ENCODE data around the gene COL4A1.

COL4A1 gene

DNA sequence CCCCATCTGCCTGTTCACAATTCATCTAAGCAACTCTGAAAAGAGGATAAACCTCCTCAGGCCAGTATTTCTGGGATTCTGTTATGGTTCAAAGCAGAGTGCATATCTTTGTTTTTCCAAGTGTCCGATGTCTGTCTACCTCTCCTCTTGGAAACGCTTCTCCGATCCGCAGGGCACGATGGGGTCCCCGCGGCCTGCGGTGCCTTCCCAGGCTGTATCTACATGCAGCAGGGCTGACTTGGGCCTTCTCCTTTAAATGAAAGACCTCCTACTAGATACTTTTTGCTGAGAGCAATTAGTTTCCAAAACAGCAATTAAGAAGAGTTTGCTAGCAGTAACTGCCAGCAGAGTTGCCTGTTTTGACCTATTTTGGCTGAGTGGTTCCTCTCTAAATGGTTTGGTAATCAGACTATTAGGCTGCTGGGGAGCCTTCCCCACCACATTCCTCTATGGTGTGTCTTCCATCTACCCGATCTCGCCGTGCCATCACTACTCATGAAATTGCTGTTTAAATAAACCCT is 23.6 kb upstream of the COL4A1 start:
- no peak for DNase-seq (ENCODE audit: low read depth)
- no peak for TF ChIP-seq CTCF (IDR thresholded peaks at IDR 0.05; ENCODE audit: insufficient read depth, low read depth, low read length, missing control alignments)
- H3K4me3 ChIP-seq (ENCODE audit: low read depth, low read length), result no peak overlapping the region

DNA sequence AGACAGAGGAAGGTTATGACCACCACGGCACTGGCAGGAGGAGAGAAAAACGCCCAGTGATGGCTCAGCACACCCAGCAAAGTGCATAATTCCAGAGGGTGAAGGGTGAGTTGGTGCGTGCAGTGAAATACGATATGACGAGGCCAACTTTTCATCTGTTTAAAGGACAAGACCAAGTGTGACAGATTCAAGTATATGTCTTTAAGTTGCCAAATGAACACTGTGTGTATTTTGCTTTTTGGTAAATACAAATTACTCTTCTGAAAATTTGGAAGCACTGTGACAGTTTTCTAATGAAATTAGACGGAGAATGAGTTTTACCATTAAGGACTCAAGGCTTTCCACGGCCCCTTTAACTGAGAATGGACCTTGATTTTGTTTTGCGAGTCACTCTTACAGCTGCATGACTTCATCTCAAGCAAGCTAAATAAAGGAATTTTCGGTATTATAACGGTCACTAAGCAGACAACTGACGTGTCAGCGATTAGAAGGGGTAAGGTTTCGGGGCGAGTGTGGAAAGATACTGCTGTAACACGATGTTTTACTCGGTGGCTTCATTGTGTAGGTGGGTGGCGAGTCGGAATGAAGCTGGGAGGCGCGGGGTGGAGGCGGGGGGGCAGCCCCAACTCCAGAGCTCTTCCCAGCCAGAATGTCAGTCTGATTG is 23.0 kb upstream of the COL4A1 start:
- no peak for DNase-seq (ENCODE audit: low read depth)
- TF ChIP-seq CTCF (IDR thresholded peaks at IDR 0.05; ENCODE audit: insufficient read depth, low read depth, low read length, missing control alignments), result no peak
- no peak overlapping the region for H3K4me3 ChIP-seq (ENCODE audit: low read depth, low read length)

DNA sequence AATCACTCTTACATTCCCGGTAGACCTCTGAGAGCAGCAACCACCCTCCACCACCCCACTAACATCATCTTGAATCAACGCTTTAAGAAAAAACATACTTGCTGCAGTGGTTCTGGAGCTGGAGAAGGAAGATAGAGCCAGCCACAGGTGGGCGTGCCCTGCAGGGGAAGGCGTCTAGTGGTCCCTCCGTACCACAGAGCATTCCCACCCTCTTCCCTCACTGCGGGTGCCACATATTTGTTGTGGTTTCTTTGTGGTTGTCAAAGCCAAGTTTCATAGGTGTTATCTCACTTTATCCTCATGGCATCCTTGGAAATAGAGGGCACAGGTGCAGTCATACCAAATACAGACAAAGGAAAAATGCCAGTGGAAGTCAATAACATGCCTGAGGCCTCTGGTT is 22.3 kb upstream of the COL4A1 start:
- no peak for DNase-seq (ENCODE audit: low read depth)
- H3K4me3 ChIP-seq (ENCODE audit: low read depth, low read length), result no peak overlapping the region
- no peak for TF ChIP-seq CTCF (IDR thresholded peaks at IDR 0.05; ENCODE audit: insufficient read depth, low read depth, low read length, missing control alignments)

- no peak for DNase-seq (ENCODE audit: low read depth)
- no peak overlapping the region for H3K4me3 ChIP-seq (ENCODE audit: low read depth, low read length)
- TF ChIP-seq CTCF (IDR thresholded peaks at IDR 0.05; ENCODE audit: insufficient read depth, low read depth, low read length, missing control alignments), result no peak
Observed at GRCh38 chr13:110328573-110328972, 21.6 kb upstream of the COL4A1 start.

DNA sequence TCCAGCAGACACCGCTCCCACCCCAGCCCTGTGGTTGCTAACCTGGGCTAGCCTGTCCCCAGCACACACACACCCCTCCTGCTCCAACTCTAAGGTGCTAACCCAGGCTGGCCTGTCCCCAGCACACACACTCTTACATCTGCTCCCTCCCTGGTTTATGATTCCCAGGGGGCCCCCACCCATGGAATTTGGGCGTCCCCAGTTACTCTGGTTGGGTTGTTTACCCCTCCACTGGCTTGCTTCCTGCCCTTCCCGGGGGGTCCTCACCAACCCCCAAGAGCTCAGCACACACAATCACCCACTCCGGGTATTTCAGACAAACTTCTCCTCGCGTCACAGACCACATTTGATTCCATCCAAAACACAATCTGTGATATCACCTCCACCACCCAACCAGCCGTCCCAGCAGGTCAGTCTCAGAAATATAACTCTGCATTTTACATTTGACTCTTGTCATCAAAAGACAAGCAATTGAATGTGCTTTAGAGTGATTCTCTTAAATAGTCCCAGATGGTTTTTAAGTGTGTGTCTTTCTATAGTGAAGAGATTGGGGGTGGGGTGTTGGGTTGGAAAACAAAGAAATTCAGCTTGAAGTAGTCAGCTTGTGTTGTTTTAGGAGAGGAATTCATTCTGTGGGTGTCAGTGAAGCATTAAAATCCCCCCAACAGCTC is 20.2 kb upstream of the COL4A1 start:
- no peak overlapping the region for H3K4me3 ChIP-seq (ENCODE audit: low read depth, low read length)
- TF ChIP-seq CTCF (IDR thresholded peaks at IDR 0.05; ENCODE audit: insufficient read depth, low read depth, low read length, missing control alignments), result no peak
- DNase-seq (ENCODE audit: low read depth), result no peak

- H3K4me3 ChIP-seq (ENCODE audit: low read depth, low read length), result no peak overlapping the region
- no peak for TF ChIP-seq CTCF (IDR thresholded peaks at IDR 0.05; ENCODE audit: insufficient read depth, low read depth, low read length, missing control alignments)
- no peak for DNase-seq (ENCODE audit: low read depth)
Observed at GRCh38 chr13:110326263-110326904, 19.4 kb upstream of the COL4A1 start.
